ENCODE results near the gene STK38L.
A peak's percentile ranks its signal among the peaks of the same experiment; 100 is the strongest.

Gene STK38L

DNA sequence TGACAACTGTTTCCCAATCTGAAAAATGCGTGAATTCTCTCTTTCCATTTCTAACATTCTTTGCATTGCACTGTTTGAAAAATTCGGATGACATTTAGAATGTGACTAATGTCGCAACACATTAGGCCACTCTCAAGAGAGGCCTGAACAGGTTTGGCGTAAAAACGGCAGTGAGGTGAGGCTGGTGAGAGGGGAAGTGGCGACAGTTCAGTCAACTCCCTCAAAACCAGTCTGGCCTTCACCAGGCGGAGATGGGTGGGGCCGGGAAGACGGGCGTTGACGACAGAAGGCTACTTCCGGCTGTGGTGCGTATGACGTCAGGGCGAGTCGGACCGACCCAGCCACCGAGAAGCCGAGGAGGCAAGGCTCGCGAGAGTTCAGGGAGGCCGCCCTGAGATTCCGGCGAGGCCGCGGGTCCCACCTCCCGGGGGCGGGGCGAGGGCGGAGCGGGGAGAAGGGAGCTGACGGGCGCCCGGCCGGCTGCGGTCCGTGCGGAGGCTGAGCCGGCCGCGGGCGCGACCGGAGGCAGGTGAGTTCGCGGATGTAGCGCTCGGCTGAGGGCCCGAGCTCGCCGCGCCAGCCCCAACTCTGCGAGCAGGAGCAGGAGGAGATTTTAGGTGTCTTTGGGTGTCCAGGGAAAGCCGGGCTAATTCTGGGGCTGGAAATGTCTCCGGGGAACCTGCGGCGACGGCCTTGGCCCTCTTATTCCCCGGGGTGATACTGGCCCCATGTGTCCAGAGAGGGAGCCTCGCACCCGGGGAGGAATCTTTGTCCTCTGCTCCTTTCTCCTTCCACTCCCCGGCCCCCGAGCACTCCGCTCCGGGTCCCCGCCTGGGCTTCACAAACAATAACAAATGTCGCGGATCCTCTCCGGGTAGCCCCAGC lies at the start of gene STK38L:
Gene STK38L, plus strand, starts transcription at position 483 of the 885 bp plus-strand sequence. CDS start 53,435 bp downstream, outside the sequence.
- peak; percentile 93 for DNase-seq

DNA sequence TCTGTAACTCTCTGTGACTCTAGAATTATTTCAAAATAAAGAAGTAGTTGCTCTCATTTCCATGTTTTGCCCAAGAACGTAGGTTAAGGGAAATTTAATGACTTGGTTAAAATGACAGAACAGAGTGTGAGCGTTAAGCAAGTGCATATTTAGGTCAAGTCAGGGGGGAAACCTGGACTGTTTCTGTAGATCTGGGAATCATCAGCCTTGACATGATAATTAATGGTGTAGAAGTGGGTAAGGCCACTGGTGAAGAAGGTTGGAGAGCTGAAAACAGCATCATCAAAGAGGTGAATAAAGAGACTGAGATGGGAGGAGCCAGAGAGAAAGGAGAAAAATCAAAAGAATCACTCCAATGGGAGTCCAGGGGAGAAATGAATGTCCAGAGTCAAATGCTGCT lies 49.4 kb upstream of the STK38L start:
- DNase-seq: no peak

DNA sequence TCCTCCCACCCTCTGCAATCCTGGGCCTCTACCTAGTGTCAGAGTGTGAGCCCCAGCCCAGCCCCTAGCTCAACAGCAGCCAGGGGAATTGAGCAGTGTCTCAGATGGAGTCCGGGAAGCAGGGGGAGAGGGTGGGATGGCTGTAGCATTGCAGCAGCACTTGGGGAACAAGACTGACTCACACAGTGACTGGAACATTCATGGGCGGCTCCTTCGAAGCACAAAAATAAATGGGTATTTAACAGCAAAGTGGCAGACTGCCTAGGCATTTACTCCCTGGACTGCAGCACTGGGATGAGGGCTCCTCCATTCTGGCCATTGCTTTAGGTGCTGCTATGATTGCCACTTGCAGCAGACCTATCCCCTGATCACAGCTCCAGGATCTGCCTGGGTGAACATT lies 46.0 kb upstream of the STK38L start:
- no peak for DNase-seq

DNA sequence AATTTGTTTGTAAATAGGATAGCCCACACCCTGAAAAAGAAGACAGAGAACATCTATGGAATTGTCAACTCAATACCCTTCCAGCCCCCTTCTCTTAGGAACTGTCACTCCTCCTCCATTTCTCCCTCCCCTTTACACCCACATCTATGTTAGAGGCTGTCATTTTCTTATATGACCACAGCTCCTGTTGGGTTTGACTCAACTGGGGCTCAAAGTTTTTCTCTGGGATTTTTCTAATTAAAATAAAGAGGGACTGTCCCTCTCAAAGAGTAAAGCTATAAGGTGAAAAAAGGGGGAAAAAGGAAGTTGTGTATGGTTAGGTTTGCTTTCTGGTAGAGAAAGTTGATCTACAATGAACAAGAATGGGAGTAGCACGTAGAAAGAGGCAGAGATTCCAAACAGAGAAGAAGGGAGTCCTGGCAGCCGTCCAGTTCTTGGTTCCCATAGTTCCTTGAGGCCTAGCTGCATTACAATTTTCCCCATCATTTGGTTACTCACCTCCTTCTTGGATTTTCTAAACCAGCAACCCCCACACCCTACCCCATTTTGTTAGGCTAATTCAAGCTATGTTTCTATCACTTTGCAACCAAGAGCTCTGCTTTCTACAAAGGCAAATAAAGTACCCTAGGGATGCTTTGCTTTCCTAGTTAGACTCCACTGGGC lies 44.3 kb upstream of the STK38L start:
- no peak for DNase-seq

DNA sequence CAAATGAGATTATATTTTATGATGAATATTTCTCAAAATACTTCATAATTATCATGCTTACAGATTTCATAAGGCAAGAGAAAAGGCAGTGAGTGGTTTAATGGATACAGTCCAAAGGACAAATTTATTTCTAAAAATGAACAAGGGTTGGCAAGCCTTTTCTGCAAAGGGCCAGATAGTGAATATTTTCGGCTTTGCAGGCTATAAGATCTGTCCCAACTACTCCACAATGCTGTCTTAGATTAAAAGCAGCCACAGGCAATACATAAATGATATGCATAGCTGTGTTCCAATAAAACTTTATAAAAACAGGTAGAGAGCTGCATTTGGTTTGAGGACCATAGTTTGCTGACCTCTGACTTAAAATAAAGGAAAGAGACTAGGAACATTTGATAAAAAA lies 42.9 kb upstream of the STK38L start:
- no peak for DNase-seq

DNA sequence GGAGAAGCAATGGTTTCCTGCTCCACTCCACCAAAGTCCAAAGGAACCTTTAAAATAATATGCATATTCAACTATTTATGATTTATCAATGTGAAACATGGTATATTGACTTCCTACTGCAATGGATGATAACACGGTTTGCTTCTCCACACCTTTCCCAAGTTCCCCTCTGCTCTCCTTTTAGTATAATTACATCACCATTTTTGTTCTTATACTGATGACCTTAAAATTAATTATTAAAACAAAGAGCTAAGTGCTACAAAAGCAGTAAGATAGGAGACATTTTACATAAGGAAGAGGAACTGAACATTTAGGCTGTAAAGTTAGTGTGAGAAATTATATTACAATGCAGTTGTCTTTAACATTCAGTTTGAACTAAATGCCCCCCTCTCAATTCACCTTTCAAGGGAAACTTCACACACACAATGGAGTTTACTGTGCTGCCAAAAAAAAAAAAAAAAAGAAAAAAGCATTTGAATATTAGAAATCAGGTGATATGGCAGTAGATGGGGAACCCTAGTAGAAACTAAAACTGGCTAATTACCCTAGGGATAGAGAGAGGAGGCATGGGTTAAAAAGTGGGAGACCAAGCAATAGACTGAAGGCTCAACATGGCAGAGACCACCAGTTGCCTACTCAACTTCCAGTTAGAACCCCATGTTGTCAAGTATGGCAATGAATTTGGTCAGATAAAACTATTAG lies 37.1 kb upstream of the STK38L start:
- no peak for DNase-seq

DNA sequence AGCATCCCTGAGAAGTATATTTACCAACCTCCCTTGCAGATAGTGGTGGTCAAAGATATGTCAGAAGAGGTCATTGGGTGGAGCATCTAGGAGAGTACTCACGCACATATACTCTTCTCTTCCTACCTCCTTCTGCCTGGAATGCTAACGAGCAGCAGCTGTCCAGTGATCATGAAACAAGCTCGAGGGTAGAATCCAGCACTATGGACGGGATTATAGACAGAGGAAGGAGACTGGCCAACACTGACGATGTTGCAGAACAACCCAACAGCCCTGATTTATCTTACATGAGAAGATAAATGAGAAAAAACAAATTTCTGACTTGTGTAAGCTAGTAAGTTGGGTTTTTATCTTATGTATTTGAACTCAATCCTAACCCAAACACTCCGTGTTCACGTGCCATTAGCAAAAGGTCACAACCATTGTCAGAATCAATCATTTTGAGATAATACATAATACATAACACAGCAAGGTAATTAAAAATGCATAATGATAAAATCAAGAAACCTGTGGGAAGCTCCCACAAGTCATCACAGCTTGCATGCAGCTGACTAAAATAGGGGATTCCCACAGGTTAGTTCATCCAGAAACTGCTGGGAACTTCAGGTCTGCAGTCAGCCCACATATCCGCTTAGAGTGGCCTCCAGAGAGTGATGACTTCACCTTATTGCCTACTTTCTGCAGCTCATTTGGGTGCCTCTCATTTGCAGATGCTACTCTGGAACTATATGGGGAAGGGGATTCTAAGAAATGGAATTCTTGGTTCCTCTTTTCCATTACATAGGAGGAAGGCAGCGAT lies 36.3 kb upstream of the STK38L start:
- no peak for DNase-seq

DNA sequence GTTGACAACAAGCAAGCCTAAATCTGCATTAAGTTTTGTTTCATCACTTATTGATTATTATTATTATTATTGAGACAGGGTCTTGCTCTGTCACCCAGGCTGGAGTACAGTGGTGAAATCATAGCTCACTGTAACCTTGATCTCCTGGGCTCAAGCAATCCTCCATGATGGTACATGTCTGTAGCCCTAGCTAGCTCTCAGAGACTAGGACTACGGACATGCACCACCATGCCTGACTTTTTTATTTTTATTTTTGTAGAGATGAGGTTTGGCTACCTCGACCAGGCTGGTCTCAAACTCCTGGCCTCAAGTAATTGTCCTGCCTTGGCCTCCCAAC lies 35.7 kb upstream of the STK38L start:
- no peak for DNase-seq

DNA sequence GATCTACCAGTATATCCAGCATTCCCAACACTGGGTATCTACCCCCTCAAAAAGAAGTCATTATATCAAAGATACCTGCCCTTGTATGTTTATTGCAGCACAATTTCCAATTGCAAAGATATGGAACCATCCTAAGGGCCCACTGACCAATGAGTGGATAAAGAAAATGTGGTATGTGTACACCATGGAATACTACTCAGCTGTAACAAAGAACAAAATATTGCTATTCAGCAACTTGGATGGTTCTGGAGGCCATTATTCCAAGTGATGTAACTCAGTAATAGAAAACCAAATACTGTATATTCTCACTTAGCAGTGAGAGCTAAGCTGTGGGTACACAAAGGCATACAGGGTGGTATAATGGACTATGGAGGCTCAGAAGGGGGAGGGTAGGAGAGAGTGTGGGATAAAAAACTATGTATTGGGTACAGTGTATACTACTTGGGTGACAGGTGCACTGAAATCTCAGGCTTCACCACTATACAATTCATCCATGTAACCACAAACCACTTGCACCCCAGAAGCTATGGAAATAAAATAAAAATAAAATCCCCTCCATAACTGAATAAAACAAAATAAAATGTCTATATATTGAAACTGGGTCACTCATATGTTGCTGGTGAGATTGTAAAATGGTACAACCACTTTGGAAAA lies 34.7 kb upstream of the STK38L start:
- DNase-seq: no peak

DNA sequence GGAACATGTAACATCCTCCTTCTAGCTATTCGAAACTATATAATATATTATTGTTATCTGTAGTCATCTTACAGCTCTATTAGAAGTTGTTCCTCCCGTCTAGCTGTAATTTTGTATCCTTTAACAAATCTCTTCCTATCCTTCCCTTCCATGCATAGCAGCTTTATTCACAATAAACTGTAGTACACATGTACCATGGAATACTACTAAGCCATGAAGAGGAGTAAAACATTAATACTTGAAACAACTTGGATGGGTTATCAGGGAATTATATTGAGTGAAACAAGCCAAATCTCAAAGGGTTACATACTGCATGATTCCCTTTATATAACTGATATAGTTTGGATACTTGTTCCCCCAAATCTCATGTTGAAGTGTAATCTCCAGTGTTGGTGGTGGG lies 33.9 kb upstream of the STK38L start:
- no peak for DNase-seq

DNA sequence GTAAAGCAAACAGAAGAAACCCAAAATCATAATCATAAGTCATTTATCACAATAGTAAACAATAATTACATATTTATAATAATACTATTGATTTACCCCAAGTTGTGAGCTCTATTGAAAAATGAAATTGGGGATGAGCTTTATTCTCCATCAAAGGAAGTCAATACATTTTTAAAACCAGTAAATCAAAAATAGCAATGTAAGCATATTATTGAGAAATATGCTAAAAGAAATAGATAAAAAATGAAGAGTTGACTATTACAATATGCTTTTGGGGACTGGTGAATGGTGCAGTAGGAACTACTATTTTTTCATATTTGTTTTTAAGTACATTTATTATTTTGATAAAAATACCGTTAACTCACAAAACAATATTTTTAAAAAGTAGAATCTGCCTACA lies 31.2 kb upstream of the STK38L start:
- DNase-seq: no peak

DNA sequence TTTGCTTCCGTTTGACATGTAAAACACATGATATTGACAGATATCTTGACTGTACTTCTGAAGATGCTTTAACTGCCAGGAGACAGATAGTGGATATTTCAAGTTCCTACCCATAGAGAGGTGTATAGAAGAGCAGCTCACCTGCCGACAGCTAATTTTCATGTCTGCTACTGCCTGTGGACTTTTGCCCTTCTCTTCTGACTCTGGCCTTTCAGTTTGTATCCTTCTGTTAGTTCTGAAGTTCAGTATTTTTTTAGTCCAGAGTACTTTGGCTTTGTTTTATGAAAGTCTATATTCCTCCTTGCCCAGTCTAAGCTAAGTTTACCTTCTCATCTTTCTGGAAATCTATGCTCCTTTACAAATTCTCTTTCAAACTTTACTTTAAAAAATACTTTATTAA lies 30.8 kb upstream of the STK38L start:
- no peak for DNase-seq

DNA sequence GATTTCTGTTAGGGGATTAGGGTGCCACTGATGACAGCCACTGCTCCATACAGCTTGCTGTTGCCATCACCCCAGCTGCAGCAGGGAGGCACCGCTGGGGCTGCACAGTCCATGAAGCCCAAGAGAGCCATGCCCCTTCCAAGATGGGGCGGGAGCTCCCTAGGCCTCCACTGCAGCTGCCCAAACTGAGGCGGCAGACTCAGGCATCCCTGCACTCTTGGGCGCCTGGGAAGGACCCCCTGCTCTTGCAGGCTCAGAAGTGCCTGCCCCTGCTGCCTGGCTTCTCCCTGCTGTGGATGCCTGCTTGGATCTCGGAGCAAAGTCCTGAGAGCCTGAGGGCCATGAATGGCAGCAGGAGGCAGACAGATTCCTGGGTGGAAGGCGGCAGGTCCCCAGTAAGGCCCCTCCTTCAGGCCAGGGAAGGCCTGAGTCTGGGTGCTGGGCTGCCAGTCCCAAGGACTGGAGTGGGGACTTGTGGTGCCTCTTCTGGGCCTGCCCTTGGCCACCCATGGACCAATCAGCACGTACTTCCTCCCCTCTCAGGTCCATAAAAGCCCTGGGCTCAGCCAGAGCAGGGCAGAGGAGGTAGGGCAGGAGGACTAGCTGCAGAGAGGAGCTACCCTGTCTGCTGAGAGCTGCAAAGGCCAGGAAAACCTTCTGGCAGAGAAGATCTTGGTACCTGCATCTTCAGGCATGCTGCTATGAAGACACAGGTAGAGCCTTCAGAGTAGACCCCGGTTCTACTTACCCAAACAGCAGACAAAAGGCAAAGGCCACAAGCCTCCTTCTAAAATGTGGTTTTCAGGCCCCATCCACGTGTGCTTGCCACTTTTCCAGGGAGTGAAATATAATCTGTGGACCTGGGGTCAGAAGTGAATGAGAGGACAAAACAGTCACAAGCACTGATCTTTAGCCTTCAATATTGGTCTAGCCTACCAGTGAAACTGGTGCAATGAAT lies 30.0 kb upstream of the STK38L start:
- no peak for DNase-seq

DNA sequence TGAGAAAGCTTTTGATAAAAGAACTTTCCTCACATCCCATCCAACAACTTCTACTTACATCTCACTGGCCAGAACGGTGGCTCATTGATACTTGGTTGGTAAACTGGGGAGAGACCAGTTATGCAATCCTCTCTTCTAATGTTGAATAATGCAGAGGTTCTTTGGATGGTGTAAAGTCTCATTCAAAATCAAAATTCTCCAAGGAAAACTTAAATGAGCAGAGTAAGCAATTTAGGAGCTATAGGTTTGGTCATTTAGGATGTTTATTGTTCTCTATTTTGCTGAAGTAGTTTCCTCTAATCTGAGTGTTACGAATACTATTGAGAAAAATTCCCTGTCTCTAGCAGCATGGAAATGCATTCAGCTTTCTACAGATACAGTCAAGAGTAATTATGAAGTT lies 26.5 kb upstream of the STK38L start:
- DNase-seq: no peak

DNA sequence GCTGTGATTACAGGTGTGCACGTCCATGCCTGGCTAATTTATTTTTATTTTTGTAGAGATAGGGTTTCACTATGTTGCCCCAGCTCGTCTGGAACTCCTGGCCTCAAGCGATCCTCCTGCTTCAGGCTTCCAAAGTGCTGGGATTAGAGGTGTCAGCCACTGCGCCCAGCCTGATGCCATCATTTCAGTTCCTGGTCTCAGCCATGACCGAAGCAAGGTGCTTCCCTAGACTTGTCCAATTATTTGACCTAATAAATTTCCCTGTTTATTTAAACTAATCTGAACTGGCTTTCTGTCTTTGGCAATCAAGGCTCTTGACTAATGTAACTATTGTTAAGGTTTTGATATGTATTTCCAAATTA lies 24.4 kb upstream of the STK38L start:
- DNase-seq: no peak

DNA sequence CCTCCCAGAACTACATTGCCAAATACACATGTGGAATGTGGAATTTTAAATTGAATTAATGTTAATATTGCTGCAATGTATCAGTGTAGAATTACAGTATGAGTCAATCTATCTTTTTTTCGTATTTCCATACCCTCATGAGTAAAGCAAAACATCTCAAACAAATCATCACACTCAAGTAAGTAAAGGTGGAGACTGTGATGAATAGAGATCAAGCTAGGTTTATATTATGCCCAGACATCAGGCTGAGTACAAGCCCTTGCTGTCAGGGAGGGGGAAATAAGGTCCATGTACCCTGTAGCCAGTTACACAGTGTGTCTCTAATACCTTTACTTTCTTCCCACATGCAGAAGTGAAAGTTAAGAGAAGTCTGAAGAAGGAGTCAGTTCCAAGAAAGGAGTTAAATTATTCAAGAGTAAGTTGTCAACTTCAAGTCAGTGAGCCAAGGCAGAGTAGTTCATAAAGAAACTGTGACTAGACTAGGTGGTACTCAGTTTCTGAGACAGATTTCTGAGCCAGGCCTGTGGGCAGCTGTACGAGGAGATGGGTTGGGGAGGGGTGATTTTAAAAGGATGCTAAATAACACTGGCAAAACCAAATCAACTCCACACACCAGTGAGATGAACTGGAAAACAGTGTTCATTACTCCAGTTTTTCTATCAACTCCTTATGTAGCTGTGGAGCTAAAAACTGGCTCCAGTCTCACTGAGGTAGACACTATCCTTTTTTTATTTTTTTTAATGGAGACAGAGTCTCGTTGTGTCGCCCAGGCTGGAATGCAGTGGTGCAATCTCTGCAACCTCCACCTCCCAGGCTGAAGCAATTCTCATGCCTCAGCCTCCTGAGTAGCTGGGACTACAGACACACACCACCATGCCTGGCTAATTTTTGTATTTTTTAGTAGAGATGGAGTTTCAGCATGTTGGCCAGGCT lies 23.8 kb upstream of the STK38L start:
- DNase-seq: no peak

DNA sequence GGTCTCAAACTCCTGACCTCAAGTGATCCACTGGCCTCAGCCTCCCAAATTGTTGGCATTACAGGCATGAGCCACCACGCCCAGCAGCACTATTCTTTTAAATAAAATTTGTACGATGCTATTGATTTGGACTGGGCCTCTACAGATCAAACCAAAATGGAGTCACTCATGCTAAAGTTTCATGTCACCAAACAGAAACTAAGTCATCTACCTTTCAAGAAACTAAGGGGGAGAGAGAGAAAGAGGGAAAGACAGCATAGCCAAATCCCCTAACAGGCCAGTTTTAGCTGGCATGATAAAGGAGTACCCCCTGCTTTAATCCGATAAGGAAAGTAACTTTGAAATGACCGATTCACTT lies 23.1 kb upstream of the STK38L start:
- DNase-seq: no peak

DNA sequence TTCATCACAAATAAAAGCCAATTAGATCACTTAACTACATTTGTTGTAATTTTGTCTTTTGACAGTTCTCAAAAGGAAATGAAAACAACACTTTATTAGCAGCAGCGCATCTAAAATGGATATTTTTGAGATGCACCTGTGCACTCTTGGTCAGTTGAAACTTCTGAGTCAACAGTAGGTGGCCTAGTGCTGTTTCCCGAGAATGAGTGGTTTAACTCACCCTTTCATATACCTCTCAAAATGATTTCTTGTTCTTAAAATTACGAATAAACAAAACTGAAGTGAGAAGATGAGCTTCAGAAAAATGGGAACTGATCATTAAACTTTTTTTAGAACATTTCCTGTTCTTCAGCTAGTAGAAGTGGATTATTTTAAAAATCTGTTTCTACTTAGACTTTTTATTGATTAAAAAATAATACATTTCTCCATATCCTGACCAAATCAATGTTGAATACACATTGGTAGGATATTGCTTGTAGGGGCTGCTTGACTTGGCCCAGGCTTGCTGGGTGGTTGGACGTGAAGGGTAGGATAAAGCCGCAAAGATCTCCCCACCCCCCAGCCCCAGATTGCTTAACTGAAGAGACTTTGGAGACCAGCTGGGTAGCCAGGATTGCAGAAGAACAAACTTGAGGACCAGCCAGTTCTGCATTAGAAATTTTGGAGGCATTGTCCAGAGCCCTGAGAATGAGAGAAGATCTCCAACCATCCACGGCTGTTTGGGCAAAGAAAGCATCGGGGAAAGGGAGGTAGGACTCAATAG lies 22.3 kb upstream of the STK38L start:
- DNase-seq: no peak

DNA sequence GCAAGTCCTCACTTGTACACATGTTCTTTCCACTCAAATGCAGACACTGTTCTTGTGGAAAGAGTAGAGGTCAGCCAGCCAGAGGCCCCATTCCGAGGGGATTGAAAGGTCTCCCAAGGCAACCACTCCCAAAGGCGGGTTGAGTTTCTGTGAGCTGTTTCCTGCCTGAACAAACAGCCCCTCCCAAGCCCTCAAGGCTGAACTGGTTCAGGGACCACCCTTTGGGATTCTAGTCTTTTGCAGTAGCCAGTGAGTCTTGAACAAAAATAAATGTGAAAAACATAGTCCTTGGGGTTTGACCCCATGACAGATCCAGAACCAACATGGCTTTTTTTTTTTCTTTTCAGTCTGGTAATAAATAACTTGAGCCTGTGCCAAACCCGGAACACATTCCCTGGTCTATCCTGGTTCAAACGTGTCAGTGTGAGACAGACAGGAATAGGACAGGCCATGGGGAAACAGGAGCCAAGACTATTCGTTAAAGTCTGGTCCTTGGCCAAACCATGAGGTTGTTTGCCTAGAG lies 17.6 kb upstream of the STK38L start:
- no peak for DNase-seq
